Epithelial cell of proximal tubule (primary cell): ENCODE data around the gene CXCL11. TPM values are rescaled to one million over a fixed set of nuclear protein-coding genes. Genes with fewer than 3 reads are reported as not detected.

Experiments used
- DNase-seq: peaks from one replicate; pipeline ENCODE4 v3.0.0-alpha.2; 2011; ENCODE audit warnings: low read depth
- H3K4me3 ChIP-seq: 2 replicates; pipeline ENCODE4 v1.5.1; 2011; ENCODE audit warnings: low read depth, mild to moderate bottlenecking, low read length
- total RNA-seq: library from RNA; depleted of rRNA; stranded (reverse); fragments of >200 nt; gene quantifications from 2 replicates; pipeline ENCODE4 v1.2.3, GENCODE V29; 2015
- TF ChIP-seq, protein P1 (sequence below): conservative IDR thresholded peaks from 2 replicates; pipeline ENCODE4 v1.5.1; 2012; ENCODE audit warnings: low read depth, mild to moderate bottlenecking, low read length

The CXCL11 gene
- total RNA-seq, 1 donor from 2014 or later: 0.06 TPM

DNA sequence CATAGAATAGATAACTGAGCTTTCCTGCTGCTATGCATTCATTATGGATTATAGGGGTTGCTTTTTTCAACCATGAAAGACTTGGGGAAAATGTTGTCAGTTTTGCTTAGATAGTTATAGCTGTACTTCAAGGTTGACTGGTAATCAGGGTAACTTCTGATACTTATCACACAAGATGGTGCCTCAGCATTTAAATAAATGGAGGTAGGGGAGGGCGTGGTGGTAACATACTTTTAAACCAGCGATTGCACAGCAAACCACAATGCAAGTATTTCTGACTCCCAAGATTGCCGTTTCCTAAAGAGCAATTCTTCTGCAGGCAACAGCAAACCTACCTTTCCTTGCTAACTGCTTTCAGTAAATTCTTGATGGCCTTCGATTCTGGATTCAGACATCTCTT, 13.8 kb downstream of the CXCL11 start:
- TF ChIP-seq, protein P1, sequence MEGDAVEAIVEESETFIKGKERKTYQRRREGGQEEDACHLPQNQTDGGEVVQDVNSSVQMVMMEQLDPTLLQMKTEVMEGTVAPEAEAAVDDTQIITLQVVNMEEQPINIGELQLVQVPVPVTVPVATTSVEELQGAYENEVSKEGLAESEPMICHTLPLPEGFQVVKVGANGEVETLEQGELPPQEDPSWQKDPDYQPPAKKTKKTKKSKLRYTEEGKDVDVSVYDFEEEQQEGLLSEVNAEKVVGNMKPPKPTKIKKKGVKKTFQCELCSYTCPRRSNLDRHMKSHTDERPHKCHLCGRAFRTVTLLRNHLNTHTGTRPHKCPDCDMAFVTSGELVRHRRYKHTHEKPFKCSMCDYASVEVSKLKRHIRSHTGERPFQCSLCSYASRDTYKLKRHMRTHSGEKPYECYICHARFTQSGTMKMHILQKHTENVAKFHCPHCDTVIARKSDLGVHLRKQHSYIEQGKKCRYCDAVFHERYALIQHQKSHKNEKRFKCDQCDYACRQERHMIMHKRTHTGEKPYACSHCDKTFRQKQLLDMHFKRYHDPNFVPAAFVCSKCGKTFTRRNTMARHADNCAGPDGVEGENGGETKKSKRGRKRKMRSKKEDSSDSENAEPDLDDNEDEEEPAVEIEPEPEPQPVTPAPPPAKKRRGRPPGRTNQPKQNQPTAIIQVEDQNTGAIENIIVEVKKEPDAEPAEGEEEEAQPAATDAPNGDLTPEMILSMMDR: no peak
- no peak for DNase-seq
- no peak overlapping the region for H3K4me3 ChIP-seq

DNA sequence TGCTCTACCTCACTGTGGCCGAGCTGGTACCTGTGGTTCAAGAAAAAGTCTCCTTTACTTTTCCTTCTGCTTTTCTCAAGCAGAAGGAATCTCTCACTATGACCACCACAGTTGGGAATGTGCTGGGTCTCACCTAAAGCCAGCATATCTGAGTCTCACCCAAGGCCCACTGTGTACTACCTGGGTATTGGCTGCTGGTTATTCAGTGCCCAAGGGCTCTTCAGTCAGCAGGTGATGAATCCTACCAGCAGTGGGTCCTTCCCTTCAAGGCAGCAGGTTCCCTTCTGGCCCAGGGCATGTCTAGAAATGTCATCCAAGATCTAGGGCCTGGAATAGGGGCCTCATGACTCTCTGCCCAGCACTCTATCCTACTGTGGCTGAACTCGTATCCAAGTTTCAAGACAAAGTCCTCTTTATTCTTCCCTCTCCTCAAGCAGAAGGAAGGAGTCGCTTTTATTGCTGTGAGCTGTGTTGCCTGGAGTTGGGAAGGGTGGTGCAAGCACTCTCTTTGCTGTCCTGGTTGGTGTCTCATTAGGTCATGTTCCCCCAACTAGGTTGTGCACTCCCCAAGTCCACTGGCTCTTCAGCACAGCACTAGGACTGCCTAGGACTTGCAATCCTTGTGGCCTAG, 18.7 kb downstream of the CXCL11 start:
- DNase-seq: no peak
- no peak overlapping the region for H3K4me3 ChIP-seq
- TF ChIP-seq, protein P1: no peak

DNA sequence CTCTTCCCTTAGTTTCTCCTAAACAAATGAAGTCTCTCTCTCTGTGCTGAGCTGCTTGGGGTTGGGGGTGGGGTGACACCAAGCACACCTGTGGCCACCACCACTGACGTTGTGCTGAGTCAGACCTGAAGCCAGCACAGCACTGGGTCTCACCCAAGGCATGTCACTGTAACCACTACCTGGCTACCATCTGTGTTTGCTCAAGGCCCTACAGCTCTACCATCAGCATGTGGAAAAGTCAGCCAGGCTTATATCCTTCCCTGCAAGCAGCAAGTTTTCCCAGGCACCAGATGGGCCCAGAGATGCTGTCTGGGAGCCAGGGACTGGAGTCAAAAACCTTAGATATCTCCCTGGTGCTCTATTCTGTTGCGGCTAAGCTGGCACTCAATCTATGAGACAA, 19.5 kb downstream of the CXCL11 start:
- TF ChIP-seq, protein P1: no peak
- no peak for DNase-seq
- no peak overlapping the region for H3K4me3 ChIP-seq

DNA sequence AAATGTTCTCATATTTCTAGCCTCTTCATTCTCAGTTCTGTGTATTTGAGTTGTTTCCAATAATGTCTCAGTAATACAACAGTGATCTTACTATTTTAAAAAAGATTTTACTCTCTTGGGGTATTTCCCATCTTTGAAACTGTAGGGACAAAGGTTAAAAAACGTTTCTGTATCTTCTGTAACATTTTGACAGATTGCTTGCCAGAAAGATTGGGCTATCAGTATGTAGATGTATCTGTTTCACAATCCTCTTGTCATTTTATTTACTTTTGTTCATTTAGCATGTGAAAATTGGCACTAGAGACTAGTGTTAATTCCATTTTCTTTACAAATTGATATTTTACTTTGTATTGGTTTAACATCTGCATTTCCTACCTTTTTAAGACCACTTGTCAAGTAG, 22.3 kb downstream of the CXCL11 start:
- DNase-seq: no peak
- TF ChIP-seq, protein P1: no peak

DNA sequence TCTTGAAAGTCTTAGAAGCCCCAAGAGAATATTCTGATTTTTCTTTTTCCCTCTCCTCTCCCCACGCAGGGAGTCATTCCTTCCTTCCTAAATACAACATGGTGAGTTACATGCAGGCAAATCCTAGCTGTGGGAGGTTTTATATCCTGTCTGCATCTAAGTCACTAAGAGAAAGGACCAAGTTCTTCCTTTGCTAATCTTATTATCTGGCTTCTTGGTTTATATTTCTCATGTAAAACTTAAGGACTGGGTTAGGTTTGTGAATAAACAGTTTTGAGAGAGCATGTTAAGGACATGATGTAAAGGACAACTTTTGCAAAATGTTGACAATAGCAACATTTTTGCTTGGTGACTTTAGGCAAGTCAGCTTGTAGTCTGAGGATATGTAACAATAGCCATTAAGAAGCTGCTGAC, 23.5 kb downstream of the CXCL11 start:
- H3K4me3 ChIP-seq: no peak overlapping the region
- TF ChIP-seq, protein P1: no peak
- no peak for DNase-seq

More for the DNA sequence above, 22.3 kb downstream of the CXCL11 start:
- no peak overlapping the region for H3K4me3 ChIP-seq

DNA sequence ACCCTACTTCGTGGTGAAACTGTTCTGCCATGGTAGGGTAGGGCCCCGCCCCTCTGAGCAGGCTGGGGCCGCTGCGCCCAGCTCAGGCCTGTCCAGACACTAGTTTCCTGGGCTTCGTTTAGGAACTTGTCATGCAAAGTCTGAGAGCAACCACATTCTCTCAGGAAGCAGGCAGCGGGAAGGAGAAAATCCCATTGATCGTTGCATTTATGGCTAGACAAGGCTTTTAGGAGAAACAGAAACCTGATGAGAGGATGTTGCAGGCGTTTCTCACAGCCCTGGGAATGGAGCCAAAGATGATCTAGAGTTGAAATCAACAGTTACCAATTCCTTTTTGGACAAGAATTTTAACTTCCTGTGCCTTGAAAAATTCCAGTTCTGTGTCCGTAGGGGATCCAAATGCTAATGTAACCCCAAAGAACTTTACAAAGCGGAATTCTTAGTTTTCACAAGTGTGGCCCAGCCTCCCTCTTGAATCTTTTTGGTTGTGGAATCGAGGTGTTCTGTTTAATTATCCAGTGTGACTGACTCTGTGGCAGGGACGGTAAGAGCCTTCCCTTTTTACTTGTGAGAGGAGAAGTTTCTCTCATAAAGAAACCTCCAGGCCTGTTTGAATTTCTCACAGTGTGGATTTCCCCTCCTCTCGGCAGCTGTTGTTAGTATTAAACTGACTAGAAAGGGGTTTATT, 24.0 kb downstream of the CXCL11 start:
- TF ChIP-seq, protein P1: no peak
- DNase-seq: no peak
- H3K4me3 ChIP-seq: no peak overlapping the region
